HG03520 (cell line): ENCODE measurements around the gene GRIK4.

ENCODE experiments used
- ATAC-seq: cut with Tn5 transposase; IDR thresholded peaks from one replicate; pipeline ENCODE4 v1.9.1; 2021; ENCODE audit warnings: mild to moderate bottlenecking, moderate library complexity; ENCODE audit not compliant: unreplicated experiment

Gene GRIK4

DNA sequence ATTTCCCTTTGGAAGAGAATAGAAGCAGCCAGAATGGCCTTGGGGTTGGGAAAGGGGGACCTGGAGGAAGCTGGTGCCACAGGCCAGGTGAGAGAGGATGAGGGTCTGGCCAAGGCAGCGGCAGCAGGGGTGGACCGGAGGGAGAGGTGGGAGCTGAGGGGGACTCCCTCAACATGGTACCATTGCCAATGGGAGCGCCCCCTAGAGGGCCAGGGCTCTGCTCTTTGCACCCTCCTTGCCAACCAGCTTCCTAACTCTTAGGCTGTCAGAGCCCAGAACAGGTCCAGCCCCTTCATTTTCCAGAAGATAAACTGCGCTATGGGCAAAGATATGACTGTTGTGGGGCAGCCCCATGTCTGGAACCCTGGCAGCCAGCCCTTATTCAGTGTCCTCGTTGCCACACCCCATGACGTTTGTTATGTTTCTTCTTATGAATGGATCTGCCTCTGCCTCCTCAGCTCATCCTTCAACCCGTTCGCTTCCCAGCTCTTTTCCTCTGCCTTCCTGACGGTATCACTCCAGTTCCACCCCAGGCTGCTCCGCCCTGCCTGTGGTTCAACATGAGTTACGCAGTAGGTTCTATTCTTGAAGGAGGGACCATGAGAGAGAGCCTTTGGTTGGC lies 185.2 kb downstream of the GRIK4 start:
- ATAC-seq: no peak

DNA sequence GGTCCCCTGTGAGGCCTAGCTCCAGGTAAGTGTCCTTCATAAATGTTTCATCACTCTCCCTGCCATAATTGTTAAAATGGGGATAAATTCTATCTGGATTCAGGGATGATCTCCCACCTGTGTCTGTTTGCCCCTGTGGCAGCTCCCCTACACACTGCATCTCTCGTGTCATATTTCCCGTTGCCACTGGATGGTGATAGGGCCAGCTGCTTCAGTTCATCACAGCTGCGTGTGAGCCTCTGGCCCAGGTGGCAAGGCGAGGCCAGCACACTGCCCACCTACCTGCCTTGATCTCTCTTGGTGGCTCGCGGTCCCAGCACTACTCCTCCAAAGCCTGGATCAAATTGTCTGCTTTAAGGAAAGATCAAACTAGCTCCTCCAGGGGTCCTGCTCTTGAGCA lies 187.4 kb downstream of the GRIK4 start:
- no peak for ATAC-seq

DNA sequence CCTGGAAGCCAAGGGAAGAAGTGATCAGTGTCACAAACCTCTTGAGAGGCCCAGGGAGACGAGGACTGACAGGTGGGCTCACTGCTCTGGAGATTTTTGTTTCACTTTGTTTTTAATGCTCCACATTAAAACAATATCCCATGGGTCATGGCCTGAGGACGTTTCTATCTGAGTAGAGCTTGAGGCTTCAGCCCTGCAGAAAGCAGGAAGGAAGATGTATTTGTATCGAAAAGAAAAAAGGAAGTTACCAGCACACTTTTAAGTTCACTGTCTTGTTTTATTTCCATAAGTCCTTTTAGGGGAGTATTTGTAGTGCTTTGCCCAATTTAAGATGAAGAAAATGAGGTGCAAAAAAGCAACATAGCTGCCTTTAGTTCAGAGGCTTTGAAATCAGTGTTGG lies 191.1 kb downstream of the GRIK4 start:
- no peak for ATAC-seq

DNA sequence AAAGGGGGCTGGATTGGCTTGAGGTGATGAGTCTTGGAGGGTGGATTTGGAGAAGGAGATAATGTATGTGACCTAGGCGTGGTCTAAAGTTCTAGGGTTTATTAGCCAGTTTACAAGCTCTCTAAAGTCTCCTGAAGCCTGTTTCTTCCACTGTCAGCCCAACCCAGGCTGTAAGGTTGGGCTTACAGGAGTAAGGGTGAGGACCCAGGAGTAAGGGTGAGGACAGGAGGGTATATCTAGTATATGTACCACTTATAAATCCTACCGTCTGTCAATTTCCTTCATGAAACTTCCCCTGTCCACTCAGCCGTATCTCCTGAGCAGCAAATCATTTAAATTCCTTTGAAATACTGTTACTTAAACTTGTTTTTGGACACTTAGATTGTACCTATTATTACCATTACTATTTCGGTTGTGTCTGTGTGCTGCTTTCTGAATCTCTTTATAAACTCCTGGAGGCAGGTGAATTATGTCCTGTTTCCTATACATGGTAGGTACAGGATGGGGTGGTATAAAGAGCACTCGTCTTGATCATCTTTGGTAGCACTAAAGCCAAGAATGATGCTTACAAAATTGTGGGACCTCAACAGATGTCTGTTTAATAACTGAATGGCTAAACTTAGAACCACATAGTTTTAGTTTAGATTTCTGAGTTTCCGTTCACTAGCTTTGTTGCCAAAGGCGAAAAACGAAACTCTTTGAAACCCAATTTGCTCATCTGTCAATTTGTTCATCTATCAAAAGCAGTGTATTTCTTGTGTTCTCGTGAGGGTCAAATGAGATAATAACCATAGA lies 192.0 kb downstream of the GRIK4 start:
- peak; percentile 52 for ATAC-seq

DNA sequence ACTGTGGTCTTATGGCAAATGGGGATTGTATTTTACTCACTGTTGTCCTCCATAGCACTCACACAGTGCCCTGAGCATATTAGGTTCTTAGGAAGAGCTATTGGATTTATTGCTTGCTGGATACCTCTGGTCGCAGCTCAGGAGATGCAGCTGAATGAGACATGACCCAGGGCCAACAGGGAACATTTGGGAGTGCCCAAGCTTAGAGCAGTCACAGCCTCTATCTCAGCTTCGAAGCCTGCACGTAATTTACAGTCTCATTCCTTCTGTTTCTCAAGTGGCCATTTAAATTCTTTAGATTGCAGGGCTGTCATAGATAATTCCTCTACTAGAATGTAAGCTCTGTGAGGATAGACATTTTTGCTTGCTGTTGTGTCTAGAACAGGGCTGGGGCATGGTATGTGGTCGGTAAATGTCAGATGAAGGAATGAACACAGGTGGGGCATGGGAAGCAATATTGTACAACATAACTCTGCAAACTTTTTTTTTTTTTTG lies 192.8 kb downstream of the GRIK4 start:
- ATAC-seq: no peak

DNA sequence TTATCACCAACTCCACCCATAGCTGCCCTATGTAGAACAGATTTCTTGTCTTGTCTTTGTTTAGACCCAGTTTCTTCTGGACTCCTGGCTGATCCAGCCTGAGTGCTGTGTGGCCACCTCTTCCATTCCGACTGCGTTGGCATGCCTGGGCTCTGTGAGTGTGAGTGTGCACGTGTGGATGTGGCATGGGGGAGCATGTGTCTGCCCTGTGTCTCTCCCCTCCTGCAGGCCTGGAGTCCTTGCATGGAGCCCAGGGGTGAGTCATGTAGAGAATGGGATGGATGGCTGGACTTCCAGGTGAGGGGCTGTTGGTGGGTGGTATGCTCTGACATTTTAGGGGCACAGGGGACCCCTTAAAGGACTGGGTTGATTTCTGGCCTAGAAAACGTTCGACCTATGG lies 194.7 kb downstream of the GRIK4 start:
- no peak for ATAC-seq

DNA sequence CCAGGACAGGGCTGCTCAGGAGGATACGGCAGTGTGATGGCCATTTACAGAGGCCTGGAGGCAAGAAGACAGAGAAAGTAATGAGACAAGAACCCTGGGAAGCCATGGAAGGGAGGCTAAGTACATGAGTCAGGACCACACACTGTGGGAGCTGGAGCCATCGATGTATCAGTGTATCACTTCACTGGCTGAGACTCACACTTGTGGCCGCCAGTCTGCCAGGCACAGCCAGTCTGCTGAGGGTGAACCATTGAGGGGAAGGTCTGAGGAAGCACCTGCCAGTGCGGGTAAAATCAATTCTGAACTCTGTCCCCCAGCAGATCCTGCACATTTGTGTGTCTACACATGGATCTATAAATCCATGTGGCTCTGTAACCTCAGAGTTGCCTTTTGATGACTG lies 195.6 kb downstream of the GRIK4 start:
- no peak for ATAC-seq

DNA sequence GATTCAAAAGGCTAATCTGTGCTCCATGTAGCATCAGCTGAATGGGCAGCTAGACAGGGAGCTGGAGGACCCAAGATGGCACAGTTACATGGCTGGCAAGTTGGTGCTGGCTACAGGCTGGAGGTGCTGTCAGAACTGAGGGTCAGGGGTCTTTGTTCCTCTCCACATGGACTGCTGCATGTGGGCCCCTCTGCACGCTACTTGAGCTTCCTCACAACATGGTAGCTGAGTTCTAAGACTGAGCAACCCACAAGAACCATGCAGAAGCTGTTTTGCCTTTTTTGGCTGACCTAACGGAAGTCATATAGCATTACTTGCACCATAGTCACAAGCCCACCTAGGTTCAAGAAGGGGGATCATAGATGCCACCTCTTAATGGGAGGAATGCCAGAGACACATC lies 196.1 kb downstream of the GRIK4 start:
- ATAC-seq: no peak

DNA sequence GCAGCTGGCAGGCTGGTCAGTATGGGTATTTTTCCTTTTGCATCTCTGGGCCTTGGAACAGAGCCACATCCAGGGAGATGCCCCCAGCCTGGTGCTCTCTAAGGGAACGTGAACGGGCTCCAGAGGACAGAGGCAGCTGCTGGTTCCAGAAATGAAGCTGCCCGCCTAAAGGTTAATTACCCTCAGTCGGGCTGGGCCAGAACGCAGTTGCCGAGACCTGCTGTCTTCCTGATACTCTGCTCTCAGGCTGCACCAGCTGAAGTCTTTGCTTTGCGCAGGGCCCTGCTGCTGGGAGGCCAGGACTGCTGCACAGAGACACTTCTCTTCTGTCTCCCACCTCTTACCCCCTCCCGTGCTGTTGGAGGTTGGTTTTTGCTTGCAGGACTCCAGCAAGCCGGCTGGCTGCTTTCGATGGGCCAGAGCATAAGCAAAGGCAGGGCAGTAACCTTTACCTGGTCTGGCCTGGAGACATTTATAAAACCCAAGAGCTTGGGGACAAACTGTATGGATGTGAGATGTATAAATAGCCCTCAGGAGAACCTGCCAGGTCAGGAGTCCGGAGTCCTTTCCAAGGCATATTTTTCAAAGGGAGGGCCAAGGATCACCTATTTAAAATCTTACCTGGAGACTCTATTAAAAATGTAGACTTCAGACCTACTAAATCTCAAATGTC lies 197.1 kb downstream of the GRIK4 start:
- no peak for ATAC-seq

DNA sequence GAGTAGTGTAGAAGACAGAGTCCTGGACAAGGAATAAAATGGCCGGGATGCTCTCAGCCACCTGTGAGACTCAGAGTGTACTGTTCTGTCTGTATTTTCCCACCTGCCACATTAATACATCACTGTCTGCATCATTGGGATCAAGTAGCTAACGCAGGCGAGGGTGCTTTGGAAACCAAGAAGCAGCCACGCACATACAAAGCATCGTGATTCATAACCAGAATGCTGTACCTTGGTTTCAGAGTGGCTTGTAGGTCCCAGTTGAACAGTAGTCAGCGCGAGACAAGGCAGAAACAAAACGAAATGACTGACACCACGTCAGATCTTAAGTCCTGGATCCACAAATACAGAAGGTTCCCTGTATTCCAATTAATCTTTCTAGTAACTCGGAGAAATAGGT lies 198.3 kb downstream of the GRIK4 start:
- ATAC-seq: peak; percentile 84

DNA sequence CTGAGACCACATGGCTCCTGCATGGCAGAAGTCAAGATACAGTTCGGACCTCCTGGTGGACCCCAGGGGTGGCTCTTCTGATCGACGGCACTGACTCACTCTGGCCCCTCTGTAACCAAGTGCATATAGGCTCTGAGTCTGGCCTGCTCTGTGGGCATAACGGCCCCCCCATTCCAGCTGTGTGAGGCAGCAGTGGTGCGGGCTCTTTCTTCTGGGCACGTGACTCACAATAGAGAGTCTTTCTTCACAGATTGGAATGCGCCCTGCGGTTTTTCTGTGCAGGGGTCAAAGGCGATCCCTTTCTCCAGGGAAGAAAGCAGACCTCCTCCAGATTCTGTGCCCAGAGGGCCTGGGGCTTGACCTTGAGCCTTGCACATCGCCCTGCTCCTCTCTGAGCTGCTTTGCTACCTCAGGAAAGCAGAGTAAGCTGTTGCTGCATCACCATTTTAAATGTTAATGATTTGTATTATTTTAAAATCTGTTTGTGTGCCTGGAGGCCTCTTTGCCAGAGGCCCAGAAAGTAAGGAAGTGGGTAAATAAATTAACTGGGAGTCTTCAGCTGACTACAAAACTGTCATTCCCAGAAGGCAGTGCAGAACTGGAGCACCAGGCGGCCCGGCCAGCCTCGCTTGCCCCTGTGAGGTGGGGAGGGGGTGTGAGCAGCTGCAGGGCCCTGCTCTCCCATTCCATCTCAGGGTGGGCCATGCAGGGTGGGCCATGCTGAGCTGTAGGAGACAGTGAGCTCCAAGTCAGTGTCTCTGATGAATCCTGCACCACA lies 199.0 kb downstream of the GRIK4 start:
- ATAC-seq: peak; percentile 8

DNA sequence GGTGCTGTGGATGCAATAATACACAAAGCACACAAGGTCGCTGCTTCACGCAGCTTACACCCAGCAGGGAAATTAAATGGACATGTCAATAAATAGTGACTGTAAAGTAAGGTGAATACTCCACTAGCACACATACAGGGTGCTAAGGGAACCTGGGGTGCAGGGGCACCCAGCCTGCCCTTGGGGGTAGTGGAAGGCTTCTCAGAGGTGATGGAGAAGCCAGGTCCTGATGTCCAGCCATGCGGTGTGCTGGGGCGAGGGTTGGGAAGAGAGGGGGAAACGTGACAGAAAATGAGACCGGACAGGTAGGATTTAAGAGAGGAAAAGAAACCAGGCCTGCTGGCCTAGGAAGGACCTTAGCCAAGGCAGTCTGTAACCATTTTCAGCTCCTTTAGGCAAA lies 200.5 kb downstream of the GRIK4 start:
- no peak for ATAC-seq

DNA sequence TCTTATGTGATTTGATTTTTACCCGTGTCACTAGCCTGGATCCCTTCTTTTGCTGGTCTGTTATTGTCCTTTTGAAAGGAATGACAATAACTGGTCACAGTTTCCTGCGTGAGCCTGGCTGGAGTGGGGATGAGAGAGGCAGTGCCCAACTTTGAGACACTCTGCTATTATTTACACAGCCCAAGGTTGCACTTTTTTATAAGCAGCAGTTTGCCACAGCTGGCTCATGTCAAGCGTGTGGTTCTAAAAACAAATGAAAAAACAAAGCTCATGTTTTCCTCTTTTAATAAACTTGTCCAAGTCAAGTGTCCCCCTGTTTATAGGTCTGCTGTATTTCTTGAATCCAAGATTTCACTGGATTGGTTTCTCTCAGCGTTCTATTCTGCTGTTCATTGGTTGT lies 201.3 kb downstream of the GRIK4 start:
- ATAC-seq: no peak

DNA sequence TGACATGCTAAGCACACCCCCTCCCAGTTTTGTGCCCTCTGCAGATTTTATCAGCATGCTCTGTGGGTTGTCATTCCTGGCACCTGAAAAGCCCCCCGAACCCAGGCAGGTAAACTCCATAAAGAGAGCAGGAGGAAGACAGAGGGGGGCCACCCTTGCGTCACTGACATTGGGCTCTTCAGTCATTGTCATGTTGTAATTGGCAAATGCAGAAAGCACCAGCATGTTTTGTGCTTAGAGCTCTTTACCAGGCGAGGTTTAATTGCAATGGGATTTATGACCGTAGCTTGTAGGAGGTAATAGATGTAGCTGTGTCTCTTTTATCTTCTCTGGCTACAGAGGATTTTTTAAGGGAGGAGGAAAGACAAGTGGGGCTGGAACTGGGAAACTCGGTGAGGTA lies 201.7 kb downstream of the GRIK4 start:
- no peak for ATAC-seq

DNA sequence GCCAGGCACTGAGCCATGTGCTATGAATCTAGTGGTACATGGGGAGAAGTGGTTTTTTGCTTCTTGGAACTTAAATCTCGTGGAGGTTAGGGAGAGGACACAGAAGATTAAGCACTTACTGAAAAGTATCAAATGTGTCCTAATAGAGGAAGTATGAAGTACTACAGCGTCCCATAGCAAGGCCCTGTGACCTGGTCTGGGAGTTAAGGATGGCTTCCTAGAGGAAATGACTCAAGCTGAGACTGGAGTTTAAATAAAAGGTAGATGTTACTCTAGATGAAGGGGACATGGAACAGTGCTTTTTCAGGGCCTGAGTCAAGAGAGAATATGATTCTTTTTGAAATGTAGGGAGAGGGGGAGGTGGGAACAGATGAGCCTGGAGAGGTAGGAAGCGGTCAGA lies 202.9 kb downstream of the GRIK4 start:
- no peak for ATAC-seq

DNA sequence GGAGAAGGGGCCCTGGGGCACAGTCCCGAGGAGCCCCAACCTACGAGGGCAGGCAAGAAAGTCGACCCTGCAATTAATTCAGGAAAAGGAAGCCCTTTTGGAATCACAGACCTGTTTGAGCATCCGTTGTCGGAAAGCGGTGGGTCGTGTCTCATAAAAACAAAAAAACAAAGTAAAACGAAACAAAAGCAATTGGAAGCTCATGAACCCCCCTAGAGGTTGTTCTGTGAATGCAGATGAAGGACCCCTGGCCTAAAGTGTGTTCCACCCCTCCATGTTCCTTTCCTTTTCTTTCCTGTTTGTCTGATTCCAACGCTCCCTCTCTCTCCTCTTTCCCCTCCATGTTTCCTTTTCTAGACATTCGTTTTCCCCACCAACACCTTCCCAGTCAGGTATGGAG lies 203.7 kb downstream of the GRIK4 start:
- no peak for ATAC-seq

DNA sequence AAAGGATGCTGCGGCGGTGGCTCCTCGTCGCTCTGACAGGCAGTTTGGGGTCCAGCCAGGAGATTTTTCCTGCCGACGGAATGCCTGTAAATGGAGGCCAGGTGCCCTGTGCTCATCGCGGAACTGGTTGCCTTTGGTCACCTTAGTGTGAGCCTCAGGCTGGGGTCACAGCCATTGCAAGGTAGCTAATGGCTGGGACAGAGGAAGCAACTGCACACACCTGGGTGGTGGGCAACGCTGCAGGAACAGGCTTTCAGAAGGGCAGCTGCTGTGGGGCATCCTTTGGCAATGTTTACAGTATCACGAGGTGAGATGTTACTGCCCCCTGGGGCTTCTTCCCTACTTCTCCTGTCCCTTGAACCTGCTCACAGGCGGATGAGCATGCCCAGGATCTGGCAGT lies 205.5 kb downstream of the GRIK4 start:
- ATAC-seq: no peak

DNA sequence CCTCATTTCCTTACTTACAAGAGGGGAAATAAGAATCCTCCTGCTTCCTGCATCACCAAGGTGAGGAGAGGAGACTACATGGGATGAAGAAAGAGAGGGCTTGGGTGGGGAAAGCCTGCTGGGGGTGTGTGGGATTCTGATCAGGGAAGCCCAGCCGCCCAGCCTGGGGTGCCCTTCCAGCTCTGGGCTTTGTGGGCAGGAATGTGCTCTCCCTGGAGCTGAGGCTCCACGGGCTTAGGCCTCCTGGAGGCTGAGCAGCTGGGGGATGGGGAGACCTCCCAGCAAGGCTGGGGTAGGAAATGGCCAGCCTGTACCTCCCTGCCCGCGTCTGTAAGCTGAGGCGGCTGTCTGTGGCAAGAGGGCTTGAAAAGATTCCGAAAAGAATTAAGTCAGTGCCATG lies 206.1 kb downstream of the GRIK4 start:
- no peak for ATAC-seq

DNA sequence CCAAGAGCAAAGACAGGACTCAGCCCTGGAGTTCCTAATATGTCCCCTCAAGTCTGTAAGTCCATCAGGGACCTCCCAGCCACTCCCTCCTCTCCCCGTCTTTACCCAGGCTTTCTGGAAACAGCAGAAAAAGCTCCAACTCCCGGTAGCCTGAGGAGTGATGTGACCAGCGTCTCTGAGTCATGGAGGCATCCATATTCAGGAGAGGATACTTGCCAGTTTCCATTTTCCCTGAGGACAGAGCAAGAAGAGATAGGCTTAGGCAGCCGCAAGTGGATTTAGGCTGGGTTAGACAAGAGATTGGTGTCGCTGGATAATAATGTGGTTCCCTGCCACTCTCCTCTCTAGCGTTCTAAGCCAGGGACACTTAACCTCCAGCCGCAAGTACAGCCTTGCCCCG lies 206.6 kb downstream of the GRIK4 start:
- no peak for ATAC-seq

DNA sequence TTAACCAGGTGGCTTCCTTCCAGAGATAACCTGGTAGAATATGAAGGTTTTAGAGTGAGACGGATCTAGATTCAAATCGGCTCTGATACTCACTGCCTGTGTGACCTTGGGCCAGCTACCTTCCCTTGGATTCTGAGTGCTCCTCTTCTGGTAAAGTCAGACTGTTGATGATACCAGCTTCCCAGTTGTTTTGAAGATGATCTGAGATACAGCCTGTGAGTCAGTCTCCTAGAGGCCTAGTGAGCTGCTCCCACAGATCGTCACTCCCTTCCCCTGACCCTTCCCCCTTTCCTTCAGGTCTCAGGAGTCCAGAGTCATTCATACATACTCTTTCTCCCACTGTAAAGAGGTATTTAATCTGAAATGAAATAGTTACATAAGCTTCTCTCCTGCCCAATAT lies 207.8 kb downstream of the GRIK4 start:
- ATAC-seq: no peak

DNA sequence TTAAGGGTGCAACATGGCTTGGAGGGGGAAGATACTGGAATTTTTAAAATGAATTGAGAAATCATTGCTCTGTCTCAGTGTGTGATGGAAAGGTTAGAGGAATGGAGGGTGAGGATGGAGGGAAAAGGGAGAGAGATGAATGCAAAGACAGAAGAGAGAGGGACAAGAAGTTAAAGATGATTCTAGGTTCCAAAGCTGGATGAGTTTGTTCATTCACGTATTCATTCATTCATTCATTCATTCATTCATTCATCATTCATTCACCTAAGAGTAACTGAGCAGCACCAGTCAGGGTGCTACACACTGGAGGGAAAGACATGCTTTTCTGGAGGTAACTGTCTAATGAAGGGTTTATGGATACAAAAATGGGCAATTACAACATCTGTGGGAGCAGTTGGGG lies 209.2 kb downstream of the GRIK4 start:
- no peak for ATAC-seq
